ENCODE data around the gene LGALS1.

The LGALS1 gene

DNA sequence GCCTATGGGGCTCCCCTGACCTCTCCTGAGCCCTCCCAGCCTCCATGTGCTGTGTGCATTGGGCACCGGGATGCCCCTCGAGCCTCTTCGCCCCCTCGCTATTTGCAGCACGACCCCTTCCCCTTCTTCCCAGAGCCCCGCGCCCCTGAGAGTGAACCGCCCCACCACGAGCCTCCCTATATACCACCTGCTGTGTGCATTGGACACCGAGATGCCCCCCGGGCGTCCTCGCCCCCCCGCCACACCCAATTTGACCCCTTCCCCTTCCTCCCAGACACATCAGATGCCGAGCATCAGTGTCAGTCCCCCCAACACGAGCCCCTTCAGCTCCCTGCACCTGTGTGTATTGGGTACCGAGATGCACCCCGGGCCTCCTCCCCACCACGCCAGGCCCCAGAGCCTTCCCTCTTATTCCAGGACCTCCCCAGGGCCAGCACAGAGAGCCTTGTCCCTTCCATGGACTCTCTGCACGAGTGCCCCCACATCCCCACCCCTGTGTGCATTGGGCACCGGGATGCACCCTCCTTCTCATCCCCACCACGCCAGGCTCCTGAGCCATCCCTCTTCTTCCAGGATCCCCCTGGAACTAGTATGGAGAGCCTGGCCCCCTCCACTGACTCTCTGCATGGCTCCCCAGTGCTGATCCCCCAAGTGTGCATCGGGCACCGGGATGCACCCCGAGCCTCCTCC, 50.3 kb downstream of the LGALS1 start:
- DNase-seq (ENCODE audit: low spot score): no peak

GRCh38 chr22:37726241-37726887, 50.9 kb downstream of the LGALS1 start:
- no peak for DNase-seq (ENCODE audit: low spot score)

DNA sequence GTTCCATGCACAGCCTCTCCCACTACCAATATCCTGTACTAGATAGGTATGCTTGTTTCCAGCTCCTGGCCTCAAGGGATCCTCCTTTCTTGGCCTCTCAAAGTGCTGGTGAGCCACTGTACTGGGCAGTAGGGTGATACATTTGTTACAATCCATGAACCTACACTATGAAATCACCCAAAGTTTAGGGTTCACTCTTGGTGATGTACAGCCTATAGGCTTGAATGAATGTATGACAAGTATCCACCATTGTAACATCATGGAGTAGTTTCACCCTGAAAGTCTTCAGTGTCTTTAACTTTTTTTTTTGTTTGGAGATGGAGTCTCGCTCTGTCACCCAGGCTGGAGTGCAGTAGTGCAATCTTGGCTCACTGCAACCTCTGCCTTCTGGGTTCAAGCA, 53.2 kb downstream of the LGALS1 start:
- no peak for DNase-seq (ENCODE audit: low spot score)
